Activated naive CD4-positive, alpha-beta T cell treated with anti-CD3 and anti-CD28 coated beads, Interleukin-2, amount 50 U/mL, for 16 hours (primary cell): ENCODE measurements around the gene RING1.
A peak's percentile ranks its signal among the peaks of the same experiment; 100 is the strongest.

Source experiments
- DNase-seq: peaks from one replicate; pipeline ENCODE4 v3.0.0-alpha.2; 2020

RING1 gene

GRCh38 chr6:33208091-33208967 is at the start of gene RING1:
TSS of gene RING1 (plus strand) at chr6:33208500. CDS start at chr6:33208823, 323 bp downstream.
- DNase-seq = peak; percentile 89

GRCh38 chr6:33160096-33160495 is 48.2 kb upstream of the RING1 start:
- no peak for DNase-seq

- no peak for DNase-seq
Measured at GRCh38 chr6:33160728-33161344, 47.5 kb upstream of the RING1 start.

DNA sequence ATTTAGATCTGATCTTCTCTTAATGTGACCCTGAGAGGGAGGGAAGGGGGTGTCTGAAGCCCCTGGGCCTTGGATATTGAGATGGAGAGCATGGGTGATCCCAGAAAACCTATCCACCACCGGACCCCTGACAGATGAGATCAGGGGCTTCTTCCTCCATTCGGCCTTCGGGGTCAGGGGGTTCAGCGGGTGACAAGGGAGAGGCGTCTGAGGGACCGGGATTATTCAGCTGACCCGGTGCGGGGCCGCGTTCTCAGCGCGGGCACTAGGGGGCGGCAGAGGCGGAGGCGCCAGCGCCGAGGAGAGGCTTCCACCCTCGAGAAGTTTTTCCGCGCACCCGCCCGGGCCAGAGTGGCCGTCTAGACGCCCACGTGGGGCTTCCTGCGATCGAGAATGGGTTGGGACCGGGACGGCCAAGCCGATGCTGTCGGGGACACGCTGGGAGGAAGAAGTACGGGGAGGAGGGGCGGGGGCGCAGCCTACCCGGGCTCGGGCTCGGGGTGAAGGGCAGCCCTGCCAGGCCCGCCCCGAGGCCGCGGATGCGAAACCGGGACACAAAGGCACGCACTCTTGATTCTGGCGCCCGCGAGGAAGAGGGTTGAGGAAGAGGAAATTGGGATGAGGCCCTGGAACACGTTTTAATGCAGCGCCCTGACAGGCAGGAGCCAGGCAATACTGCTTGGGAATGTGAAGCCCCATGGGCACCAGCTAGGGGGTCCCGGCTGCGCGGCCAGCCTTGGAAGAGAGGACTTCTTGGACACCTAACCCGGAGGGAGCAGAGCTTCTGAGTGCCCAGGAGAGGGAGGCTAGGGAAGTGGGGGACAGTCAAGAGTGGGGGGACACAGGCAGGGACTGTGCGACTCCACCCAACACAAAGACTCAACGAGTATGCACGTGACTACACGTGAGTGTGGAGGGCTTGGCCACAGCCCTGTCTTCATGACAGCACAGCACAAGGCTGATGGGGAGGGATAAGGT is 46.7 kb upstream of the RING1 start:
- peak; percentile 82 for DNase-seq

- no peak for DNase-seq
Measured at GRCh38 chr6:33163540-33163939, 44.8 kb upstream of the RING1 start.

DNA sequence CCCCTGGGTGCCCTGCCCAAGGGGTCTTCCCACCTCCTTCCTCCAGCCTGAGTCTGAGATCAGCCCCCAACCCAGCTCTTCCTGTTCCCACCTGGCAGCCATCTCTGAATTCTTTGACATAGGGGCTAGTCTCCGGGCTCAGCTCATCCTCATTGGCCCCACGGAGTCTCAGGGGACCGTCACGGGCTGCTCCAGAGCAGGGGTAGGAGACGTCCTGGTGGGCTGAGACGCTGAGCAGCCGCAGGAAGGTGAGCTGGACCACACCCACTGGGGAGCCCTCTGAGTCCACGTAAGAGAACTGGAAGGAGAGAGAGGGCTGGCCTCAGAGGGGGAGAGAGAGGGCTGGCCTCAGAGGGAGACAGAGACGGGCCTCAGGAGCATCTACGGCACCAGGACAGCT is 44.1 kb upstream of the RING1 start:
- DNase-seq = no peak

DNA sequence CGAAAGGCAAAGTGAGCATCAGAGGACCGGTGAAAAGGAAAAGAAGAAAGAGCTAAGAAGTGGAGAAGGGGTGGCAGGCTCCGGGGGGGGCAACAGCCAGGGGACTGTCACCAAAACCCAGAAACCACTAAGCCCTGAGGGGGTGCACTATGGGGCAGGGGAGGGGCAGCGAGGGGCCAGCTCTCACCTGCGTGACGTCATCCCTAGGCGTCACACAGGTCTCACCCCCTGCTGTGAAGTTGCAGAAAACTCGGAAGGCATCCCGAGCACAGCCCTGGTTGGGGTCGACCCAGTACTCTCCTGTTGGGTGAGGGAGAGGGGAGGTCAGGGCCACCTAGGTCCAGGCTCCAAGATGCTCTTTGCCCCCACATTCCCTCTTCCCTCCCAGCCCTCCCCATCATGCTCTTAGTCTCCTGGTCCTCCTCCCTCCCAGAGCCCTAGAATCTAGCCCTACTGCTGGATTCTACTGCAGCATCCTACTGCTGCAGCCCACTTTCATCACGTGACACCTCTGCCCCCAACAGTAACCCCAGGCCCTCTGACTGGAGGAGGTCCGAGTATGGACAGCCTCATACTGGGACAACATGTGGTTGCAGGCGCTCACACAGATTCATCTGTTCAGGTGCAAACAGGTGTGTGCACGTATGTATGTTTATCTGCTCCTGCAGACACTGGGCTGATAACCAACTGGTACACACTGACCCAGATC is 43.5 kb upstream of the RING1 start:
- no peak for DNase-seq

- no peak for DNase-seq
Measured at GRCh38 chr6:33165581-33166258, 42.6 kb upstream of the RING1 start.

DNA sequence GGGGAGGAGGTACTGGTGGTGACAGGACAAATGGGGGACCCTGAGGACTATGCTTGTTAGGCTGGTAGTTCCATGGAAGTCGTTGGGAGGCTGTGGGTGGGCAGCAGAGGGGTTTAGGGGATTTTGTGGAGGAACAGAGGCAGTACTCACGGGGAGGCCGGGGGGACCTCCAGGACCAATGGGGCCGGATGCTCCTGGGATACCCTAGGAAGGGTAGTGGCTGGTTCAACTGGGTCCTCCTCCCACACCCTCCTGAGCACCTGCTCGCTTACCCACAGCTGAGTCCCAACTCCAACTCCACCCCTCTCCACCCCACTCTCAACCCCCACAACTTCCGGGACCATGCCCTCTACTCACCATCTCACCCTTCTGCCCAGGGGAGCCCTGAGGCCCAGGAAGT is 41.9 kb upstream of the RING1 start:
- DNase-seq = no peak

GRCh38 chr6:33166811-33167210 is 41.5 kb upstream of the RING1 start:
- DNase-seq = no peak

DNA sequence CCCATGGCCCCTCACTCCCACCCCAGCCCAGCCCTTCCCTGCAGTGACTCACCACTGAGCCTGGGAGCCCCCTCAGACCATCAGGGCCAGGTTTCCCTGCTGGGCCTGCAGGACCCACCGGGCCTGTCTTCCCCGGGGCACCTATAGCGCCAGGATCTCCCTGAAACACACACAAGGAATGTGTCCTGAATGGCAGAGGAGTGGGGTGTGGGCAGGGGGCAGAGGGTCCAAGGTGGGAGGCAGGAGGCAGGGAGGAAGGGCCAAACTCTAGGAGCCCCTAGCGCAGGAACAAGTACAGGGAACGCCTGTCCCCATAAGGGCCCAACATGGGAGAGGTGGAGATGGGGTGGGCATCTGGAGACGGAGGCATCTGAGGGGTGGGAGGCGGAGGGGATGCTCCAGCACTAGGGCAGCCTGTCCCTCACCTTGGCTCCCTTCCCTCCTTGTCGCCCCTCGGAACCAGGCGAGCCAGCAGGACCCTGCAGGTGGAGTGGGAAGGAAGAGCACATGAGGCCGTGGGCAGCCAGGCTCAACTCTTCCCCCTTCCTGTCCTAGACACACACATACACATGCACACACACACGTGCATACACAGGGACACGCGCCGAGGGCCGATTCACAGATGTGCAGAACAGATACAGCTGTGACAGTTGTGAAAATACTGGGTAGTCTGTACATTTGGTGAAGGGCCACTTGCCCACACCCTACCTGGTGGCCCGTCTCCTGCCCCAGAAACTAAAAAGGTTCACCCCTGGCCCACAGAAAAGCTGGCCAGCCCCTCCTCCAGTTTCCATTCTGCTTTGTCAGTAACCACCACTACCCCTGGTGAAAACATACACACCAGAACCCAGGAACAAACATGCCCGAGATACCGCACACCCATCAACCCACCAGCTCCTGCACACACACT is 40.7 kb upstream of the RING1 start:
- DNase-seq = no peak

- DNase-seq = no peak
Measured at GRCh38 chr6:33168284-33168601, 40.1 kb upstream of the RING1 start.

DNA sequence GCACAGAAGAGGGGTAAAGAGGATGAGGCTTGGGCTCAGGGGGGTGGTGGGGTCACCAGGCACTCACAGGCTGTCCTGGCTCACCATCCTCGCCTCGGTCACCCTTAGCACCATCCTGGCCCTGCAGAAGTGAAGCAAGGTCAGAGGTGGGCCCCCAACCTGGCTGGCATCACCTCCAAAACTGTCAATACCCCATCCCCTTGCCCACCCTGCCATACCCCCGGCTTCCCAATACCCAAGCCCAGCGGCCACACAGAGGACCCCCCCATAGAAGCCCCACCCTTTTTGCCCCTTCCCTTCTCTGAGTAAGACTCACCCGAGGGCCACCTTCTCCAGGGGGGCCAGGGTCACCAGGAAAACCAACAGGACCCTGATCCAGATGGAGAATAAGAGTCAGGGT is 39.7 kb upstream of the RING1 start:
- DNase-seq = no peak

DNA sequence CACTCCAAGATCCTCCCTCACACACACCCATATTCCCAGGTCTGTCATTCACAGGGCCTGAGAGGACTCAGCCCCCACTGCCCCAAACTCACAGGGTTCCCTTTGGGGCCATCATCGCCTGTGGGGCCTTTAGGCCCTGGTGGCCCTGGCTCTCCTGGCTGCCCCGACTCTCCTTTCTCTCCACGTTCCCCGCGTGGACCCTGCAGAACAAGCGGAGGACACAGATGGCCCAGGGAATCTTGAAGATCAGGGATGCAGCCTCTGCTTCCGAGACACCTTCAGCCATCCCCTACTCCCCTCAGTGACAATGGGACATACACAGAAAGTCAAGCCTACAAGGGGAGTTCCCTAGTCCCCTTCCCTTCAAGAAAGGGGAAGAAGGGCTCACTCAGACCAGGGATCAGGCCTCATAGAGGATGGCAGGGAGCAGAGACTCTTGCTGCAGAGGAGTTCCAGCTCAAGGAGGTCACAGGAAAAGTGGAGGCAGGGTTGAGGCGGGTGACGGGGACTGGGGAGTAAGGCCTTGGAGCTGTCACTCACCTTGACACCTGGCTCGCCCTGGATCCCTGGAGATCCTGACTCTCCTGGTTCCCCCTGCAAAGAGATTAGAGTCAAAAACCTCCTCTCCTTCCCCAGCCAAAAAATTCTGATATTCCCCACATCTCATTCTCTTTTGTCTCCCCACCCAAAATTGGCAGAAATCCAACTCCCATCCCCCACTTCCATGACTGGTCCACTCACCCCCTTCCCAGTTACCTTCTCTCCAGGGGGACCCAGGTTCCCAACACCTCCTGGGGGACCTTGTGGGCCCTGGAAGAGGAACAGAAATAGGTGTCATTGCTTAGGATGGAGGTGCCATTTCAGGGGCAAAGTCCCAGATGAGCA is 38.8 kb upstream of the RING1 start:
- no peak for DNase-seq

DNA sequence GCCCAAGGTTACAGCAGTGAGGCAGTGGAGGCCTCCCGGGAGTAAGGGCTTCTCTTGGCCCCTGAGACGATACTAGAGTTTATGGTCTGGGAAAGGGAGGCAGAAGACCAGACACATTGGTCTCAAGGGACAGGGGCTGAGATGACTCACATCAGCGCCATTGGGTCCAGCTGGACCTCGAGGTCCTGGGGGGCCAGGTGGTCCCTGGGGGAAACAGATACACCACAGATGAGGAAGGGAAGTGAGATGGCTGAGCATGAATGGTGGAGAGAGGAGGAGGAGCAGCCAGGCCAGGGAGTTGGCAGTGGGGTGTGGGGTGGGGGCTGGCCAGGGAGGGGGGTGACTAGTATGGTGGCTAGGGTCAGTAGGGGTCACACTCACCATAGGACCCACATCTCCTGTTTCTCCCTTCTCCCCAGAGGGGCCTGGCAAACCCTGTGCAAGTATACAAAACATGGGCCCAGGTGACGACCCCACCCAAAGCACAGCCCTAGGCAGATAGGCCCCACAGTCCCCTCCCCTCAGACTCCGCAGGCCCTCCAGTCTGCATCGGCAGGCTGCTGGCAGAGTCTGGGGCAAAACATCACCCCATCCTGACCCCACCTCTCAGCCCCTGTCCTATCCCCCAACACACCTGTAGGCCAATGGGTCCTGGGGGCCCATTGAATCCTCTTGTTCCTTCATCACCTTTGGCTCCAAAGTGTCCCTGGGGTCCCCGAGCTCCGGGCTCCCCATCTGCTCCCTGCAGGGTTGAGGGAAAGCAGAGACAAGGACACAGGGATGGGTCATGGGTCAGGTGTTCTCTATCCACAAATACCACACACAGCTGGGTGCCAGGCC is 37.9 kb upstream of the RING1 start:
- DNase-seq = no peak

GRCh38 chr6:33171016-33171879 is 37.1 kb upstream of the RING1 start:
- DNase-seq = no peak

DNA sequence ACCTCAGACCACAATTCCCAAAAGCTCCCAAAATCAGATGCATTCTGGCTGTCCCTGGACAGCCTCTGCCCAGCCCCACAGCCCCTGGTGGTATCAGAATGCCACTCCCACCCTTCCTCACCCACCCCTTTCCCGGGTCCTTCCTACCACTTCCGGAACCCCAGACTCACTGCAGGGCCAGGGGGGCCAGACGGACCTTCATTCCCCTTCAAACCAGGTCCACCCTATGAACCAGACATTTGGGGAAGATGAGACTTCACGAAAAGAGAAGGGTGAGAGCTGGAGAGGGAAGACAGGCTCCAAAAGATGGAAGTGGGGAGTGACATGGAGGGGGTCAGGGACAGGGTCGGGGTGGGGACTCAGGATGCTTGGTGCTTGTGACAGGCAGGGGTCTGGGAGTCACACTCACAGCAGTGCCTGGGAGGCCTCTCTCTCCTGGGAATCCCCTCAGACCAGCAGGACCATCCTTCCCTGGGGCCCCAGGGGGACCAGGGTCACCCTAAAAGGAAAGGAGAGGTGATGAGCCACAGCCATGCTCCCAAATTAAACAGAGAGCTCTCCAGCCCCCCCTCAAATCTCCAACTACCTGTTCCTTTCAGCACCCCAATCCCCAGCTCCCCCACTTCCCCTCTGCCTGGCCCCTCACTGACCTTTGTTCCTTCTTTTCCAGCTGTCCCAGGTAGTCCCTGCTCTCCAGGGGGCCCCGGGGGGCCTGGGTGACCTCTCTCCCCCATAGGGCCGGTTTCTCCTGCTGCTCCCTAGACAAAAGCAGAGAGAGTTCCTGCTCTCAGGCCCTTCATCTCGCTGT is 36.2 kb upstream of the RING1 start:
- no peak for DNase-seq
